Epithelial cell of esophagus (primary cell): ENCODE results near the gene AARS1.
A peak's percentile ranks its signal among the peaks of the same experiment; 100 is the strongest.
"Not testable (repeated sequence)": the region's sequence is repeated elsewhere in the genome, so short reads cannot be mapped to it uniquely, and the experiment has no call there.

ENCODE experiments used
- DNase-seq: peaks from one replicate; pipeline ENCODE4 v3.0.0; 2010; ENCODE audit warnings: low read depth
- H3K4me3 ChIP-seq: 2 replicates; pipeline ENCODE4 v1.5.1; 2011; ENCODE audit warnings: mild to moderate bottlenecking, low read length, control low read depth
- TF ChIP-seq, protein P1 (sequence below): IDR thresholded peaks from 2 replicates; pipeline ENCODE4 v1.5.1; 2011; ENCODE audit warnings: low read depth, mild to moderate bottlenecking, low read length, control low read depth, inconsistent platforms; ENCODE audit not compliant: insufficient read depth; ENCODE audit errors: missing control alignments

Gene AARS1

DNA sequence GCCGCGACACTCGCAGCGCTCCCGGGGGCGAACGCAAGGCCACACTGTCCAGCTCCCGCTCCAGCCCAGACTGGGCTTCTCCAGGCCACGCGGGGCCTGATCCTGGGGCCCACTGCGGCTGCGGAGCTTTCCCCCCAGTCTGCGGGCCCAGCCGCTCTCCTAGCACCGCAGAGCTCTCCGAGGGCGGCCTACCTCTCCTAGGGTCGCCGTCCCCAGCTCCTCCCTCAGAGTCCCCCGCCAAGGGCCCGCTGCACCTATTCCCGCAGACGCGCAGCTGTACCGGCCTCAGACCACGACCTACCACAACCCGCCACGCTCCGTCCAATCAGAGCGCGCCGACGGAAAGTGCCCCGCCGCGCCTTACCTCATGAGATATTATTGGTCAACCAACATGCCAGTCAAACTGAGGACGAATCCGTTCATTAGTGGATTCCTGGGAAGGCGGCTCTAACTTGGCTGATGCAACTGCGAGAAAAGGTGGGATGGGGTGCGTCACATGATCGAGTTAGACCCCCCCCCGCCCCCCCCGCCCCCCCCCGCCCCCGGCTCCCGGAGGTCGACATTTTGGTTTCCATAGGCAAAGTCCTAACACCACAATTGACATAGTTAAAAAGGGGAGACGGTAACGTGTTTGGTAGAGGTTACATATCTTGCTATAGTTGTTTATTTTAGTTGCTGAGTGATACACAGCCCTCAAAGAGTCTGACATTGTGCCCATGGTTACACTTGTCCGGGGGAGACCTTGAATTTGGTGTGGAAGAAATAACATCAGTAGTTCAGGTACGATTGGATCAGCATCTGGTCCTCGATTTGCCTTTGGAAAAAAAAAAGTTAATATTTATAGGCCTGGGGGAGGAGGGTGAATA is at the start of gene AARS1:
Gene AARS1 (minus strand): TSS at position 278 of the 866 bp plus-strand sequence. CDS start 6,743 bp downstream, outside the sequence.
- peak; percentile 100 for DNase-seq
- TF ChIP-seq, protein P1, sequence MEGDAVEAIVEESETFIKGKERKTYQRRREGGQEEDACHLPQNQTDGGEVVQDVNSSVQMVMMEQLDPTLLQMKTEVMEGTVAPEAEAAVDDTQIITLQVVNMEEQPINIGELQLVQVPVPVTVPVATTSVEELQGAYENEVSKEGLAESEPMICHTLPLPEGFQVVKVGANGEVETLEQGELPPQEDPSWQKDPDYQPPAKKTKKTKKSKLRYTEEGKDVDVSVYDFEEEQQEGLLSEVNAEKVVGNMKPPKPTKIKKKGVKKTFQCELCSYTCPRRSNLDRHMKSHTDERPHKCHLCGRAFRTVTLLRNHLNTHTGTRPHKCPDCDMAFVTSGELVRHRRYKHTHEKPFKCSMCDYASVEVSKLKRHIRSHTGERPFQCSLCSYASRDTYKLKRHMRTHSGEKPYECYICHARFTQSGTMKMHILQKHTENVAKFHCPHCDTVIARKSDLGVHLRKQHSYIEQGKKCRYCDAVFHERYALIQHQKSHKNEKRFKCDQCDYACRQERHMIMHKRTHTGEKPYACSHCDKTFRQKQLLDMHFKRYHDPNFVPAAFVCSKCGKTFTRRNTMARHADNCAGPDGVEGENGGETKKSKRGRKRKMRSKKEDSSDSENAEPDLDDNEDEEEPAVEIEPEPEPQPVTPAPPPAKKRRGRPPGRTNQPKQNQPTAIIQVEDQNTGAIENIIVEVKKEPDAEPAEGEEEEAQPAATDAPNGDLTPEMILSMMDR: no peak
- H3K4me3 ChIP-seq: peak within 1 kb of the TSS; percentile 82

DNA sequence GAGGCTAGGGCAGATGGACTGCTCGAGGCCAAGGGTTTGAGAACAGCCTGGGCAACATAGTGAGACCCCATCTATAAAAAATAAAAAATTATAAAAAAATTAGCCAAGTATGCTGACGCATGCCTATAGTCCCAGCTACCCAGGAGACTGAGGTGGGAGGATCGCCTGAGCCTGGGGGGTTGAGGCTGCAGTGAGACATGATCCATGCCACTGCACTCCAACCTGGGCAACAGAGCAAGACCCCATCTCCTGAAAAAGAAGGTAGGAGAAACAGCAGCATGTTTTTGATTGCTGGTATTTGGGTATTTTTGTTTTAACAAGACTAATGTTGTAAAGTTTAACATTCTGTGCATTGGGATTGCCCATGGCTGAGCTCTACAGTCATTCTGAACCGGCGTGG is 48.5 kb upstream of the AARS1 start:
- no peak for DNase-seq
- no peak overlapping the region for H3K4me3 ChIP-seq
- TF ChIP-seq, protein P1: no peak

DNA sequence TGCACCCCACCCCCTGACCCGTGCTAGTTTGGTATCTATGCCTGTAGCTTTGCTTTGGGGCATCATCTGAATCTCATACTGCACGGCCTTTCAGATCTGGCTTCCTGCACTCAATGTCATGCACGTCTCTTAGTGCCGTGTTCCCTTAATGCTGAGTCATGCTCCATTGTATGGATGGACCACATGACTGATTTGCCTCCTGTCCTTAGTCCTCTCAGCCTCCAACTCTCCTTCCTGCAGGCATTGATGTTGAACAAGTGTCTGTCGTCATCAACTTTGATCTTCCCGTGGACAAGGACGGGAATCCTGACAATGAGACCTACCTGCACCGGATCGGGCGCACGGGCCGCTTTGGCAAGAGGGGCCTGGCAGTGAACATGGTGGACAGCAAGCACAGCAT is 43.4 kb upstream of the AARS1 start:
- not testable (repeated sequence) for H3K4me3 ChIP-seq
- DNase-seq: peak; percentile 14

DNA sequence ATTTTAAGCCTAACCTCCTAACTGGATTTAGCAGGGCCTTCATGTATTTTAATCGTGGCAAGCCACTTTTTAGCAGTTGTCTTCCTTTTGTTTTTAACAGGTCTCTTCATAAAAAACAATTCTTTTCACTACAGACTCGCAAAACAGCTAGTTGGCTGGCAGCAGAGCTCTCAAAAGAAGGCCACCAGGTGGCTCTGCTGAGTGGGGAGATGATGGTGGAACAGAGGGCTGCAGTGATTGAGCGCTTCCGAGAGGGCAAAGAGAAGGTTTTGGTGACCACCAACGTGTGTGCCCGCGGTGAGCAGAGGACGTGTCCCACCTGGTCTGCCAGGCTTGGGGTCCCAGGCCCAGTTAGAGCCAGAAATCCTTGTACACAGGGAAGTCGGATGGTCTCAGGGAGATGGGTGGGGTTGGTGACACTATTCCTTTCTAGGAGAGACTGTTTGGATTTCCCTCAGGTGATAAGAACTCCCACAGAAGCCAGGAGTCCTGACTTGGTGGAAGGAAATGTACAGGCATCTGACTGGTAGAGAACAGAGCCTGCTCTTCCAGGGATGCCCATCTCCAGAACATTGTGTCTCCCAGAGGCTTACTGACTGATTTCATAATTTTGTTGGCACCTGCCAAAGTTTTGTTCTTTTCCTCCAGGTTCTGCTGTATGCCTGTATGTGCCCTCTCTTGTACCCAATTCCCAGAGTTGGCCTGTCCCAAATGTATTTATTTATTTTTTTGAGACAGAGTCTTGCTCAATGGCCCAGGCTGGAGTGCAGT is 42.5 kb upstream of the AARS1 start:
- peak; percentile 18 for DNase-seq
- H3K4me3 ChIP-seq: no peak overlapping the region
- TF ChIP-seq, protein P1: peak; percentile 63

DNA sequence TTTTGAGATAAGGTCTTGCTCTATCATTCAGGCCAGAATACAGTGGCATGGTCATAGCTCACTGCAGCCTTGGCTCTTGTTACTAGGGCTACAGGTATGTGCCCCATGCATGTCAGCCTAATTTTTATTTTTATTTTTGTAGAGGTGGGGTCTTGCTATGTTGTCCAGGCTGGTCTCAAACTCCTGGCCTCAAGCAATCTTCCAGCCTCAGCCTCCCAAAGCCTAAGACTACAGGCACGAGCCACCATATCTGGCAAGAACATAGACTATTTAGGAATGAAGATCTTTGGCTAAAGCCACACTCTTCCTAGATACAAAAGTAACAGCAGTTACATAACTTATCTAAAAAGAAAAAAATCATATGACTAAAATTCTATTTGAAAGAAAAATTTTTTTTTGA is 41.8 kb upstream of the AARS1 start:
- DNase-seq: no peak
- H3K4me3 ChIP-seq: no peak overlapping the region
- TF ChIP-seq, protein P1: no peak

DNA sequence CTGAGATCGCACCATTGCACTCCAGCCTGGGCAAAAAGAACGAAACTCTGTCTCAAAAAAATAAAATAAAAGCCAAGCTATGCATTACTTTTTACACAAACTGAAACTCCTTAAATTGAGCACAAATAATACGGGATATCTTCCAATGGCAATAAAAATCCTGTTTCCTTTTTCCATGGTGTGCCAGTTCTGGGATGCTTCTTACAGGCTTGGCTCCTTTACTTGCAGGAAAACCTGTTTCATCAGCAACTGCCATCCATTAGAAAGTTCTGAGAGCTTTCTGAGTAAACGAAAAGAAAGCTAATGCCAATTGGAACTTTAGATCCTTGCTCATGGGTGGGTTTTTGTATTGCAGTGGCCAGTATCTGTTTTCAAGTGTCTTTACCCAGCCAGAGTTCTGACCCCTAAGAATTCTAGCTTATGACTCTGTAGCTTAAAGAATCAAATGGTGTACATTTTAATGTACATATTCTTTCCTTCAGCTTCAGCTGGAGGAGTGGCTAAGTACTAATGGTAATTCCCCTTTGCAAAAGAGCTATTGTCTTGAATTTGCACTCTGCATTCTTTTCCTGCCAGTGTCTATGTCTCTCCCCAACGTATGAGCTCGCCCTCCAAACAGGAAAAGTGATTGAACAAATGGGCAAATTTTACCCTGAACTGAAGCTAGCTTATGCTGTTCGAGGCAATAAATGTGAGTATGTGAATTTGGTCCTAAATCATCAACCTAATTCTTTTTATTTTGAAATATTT is 35.9 kb upstream of the AARS1 start:
- no peak overlapping the region for H3K4me3 ChIP-seq
- DNase-seq: no peak
- TF ChIP-seq, protein P1: no peak

DNA sequence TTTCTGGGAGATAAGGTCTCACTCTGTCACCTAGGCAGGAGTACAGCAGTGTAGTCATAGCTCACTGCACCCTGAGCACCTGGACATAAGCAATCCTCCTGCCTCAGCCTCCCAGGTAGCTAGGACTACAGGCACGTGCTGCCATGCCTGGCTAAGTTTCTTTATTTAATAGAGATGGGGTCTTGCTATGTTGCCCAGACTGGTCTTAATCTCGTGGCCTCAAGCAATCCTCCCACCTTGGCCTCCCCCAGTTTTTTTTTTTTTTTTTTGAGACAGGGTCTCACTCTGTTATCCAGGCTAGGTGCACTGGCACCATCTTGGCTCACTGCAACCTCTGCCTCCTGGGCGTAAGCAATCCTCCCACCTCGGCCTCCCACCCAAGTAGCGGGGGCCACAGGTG is 30.8 kb upstream of the AARS1 start:
- no peak overlapping the region for H3K4me3 ChIP-seq
- DNase-seq: no peak
- TF ChIP-seq, protein P1: no peak

DNA sequence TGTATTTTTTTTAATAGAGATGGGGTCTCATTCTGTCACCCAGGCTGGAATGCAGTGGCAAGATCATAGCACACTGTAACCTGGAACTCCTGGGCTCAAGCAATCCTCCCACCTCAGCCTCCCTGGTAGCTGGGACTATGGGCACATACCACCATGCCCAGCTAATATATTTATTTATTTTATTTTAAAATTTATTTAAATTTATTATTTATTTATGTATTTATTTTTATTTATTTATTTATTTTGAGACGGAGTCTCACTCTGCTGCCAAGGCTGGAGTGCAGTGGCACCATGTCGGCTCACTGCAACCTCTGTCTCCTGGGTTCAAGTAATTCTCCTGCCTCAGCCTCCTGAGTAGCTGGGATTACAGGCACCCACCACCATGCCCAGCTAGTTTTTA is 18.4 kb upstream of the AARS1 start:
- H3K4me3 ChIP-seq: not testable (repeated sequence)

More for the DNA sequence above, 18.4 kb upstream of the AARS1 start:
- not testable (repeated sequence) for DNase-seq
